Skin epidermis (tissue), 12 donors: ENCODE data around the gene APOBEC3H.

Experiments used
- H3K27ac ChIP-seq, 21 experiments: fragments of 200-600 bp; sonication (generic) in 11 of 21; one replicate each; pipeline ENCODE4 v1.5.0; 2020; ENCODE audit warnings: mild to moderate bottlenecking in 3 of 21, inconsistent platforms in 2 of 21, moderate library complexity in 2 of 21
- H3K4me3 ChIP-seq, 7 experiments: fragments of 200-600 bp; sonication (generic) in 2 of 7; one replicate each; pipeline ENCODE4 v1.5.0; 2020; ENCODE audit warnings: inconsistent platforms in 2 of 7, mild to moderate bottlenecking in 2 of 7, moderate library complexity in 1 of 7

APOBEC3H gene

DNA sequence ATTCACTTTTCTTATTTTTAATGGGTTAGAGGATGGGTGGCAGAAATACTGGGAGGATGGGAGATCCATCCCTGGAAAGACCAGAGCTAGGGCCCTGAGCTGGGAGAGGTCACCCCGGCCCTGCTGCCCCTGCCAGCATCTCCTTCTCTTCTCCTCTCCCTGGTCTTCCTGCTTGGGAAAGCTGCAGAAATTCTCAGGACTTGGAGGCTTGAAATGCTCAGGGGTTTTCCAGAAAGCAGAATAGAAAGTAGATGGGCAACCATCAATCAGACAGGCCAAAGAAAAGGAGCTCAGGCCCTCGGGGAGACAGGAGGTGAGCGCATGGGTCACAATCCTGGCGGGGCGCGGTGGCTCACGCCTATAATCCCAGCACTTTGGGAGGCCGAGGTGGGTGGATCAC is 1.5 kb downstream of the APOBEC3H start:
- Histone ChIP-seq H3K27ac (peak overlapping the region in 10 of 21 experiments; percentile 34 to 95 (median 76)), H3K4me3 (no peak overlapping the region)

DNA sequence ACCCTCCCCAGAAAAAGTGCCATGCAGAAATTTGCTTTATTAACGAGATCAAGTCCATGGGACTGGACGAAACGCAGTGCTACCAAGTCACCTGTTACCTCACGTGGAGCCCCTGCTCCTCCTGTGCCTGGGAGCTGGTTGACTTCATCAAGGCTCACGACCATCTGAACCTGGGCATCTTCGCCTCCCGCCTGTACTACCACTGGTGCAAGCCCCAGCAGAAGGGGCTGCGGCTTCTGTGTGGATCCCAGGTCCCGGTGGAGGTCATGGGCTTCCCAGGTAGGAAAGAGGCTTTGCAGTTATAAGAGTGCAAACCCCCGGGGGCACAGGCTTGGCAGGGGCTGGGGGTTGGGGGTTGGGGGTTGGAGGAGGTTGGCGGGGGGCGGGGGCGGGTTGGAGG is 4.2 kb downstream of the APOBEC3H start:
- Histone ChIP-seq H3K4me3 (no peak overlapping the region), H3K27ac (no peak overlapping the region)

DNA sequence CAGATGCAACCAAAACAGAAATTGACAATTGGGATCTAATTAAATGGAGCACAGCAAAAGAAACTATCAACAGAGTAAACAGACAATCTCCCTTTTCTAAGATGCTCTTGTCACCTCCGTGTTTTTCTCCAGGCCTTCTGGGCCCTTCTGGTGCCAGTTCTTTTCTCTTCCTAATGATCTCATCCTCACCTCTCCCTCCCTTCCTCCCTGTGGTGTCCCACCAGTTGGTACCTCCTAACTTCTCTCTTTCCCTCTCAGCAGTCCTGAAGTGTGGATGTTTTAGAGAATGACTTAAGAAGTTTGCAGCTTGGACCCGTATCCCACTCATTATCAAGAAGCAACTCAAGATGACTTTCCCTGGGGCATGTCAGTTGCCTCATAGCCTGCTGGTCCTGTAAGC is 6.4 kb downstream of the APOBEC3H start:
- Histone ChIP-seq H3K27ac (no peak overlapping the region), H3K4me3 (no peak overlapping the region)

DNA sequence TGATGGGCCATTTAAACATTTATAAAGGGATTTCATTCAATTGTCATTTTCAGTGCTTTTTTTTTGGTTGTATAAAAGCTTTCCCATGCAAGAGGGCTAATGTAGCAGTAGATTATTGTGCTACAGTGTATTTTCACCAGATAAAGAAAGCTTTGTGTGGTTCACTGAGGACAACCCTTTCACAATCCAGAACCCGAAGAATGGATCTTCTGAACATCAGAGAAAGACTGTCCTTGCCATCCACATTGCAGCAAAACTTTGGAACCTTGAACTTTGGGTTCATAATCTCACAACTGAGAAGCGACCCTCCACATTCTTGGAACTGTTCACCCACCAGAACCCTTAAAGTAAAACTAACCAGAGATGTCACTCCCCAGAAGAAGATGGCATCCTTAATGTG is 9.3 kb downstream of the APOBEC3H start:
- H3K27ac ChIP-seq = no peak overlapping the region
- no peak overlapping the region for H3K4me3 ChIP-seq

GRCh38 chr22:39108487-39108886 is 11.4 kb downstream of the APOBEC3H start:
- Histone ChIP-seq H3K27ac (no peak overlapping the region), H3K4me3 (no peak overlapping the region)

- H3K27ac ChIP-seq = no peak overlapping the region
- H3K4me3 ChIP-seq = no peak overlapping the region
These were observed 12.3 kb downstream of the APOBEC3H start for GRCh38 chr22:39109361-39109760.

DNA sequence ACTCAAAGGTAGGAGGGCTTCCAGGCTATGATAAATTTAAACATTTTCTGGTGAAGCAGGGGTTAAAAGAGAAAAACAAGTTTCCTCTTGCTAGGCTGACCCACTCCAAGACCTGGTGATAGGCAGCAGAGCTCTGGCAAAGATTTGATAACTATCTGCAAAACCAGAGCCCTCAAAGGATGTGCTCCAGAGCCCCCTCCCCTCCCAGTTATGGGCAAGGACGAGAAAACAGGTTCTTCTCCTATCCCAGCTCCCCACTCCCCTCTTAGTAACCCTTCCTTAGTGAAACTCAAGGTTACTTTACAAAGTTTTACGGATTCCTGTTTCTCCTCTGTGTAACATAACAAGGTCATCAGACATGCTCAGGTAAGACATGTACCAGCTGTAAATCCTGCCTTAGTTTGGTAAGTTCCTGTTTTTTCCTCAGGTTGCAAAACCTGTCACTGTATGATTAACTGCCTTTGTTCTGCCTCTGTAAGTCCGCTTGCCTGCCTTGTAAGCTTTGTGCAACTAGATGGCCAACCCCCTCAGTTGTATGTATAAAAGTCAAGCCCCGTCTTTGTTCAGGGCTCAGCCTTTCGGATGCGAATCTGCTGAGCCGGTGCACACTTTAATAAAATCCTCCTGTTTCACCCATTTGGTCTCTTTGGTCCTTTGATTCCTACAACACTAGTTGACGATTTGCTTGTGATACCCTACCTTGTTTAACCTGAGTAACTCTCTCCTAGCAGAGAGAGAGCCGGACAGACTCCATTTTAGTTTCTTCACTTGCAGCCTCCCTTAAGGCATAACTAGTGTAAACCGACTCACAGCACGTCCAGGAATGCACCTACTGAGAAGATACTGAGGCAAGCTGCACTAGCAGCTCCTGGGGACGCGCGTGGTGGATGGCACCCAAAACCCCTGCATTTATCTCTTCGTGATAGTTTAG is 13.9 kb downstream of the APOBEC3H start:
- Histone ChIP-seq H3K4me3 (no peak overlapping the region), H3K27ac (no peak overlapping the region)

GRCh38 chr22:39114112-39114511 is 17.1 kb downstream of the APOBEC3H start:
- no peak overlapping the region for H3K4me3 ChIP-seq
- H3K27ac ChIP-seq = no peak overlapping the region

DNA sequence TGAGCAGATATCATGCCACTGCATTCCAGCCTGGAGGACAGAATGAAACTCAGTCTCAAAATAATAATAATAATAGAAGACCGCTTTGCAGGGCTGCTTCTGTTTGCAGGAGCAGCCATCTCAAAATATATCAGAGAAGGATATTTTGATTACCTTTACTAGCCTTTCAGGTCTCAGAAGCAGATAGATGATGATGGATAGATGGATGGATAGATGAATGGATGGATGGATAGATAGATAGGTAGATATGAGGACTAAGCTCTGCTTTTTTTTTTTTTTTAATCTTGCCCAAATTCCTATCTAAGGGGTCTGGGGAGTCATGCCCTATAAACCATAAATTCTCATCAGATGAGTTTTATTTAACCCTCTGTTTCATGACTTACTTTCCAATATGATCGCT is 18.5 kb downstream of the APOBEC3H start:
- H3K4me3 ChIP-seq = no peak overlapping the region

DNA sequence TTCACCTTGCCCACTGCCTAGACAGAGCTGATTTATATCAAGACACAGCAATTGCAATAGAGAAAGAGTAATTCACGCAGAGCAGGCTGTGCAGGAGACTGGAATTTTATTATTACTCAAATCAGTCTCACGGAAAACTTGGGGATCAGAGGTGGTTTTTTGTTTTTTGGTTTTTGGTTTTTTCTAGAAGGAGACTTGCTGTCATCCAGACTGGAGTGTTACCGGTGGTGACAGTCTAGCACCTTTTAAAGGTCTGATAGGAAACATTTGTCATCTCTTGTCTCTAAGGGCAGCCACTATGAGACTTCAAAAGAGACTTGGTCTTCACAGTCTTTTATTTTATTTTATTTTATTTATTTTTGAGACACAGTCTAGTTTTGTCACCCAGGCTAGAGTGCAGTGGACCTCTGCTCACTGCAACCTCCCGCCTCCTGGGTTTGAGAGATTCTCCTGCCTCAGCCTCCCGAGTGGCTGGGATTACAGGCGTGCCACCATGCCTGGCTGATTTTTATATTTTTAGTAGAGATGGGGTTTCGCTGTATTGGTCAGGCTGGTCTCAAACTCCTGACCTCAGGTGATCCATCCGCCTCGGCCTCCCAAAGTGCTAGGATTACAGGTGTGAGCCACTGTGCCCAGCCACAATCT is 19.1 kb downstream of the APOBEC3H start:
- Histone ChIP-seq H3K4me3 (no peak overlapping the region), H3K27ac (peak overlapping the region in 7 of 21 experiments; percentile 12 to 71 (median 31))

More for the DNA sequence above, 18.5 kb downstream of the APOBEC3H start:
- H3K27ac ChIP-seq = peak overlapping the region in 3 of 21 experiments; percentile 31 to 71 (median 53)

GRCh38 chr22:39117585-39118191 is 20.6 kb downstream of the APOBEC3H start:
- Histone ChIP-seq H3K27ac (peak overlapping the region in 7 of 21 experiments; percentile 22 to 71 (median 46)), H3K4me3 (no peak overlapping the region)

GRCh38 chr22:39120983-39121382 is 23.9 kb downstream of the APOBEC3H start:
- Histone ChIP-seq H3K4me3 (no peak overlapping the region), H3K27ac (no peak overlapping the region)

- no peak overlapping the region for H3K4me3 ChIP-seq
These were observed 25.9 kb downstream of the APOBEC3H start for GRCh38 chr22:39122772-39123470.

DNA sequence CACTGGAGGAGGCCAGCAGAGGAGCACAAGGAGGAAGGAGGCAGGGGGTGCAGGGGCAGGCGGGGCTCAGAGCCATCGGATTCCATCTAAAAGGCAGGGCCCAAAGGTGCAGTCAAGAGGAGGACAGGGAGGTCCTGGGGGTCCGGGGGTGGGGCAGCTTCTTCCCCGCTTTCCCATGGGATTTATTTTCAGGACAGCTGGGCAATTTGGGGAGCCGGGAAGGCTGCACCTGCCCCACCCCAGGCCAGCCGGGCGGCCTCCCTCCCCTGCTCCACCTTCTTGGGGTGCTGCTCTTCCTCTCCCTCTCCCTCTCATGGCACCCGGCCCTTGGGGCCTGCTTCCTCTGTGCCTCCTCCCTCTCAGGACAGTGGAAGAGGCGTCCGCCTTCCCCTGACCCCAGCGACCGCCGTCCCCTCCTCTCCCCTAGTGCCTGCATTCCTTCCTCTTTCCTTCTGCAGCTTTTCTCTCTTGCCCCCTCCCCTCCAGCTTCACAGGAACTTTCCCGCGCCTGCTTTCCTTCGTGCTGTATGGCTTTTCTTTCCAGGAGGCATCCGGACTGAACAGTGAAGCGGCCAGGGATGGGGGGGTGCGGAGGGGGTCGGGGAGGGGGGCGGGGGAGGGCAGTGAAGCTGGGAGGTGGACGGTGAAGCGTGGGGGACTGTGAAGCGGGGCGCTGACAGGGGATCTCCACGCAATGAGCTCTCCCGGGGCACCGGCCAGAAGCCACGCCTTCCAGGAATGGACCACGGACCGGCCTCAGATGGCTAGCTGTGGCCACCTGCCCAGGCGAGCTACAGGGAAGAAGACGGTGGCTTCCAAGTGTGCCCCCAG is 26.9 kb downstream of the APOBEC3H start:
- Histone ChIP-seq H3K27ac (no peak overlapping the region), H3K4me3 (no peak overlapping the region)

More at GRCh38 chr22:39122772-39123470, 25.9 kb downstream of the APOBEC3H start:
- H3K27ac ChIP-seq = no peak overlapping the region

GRCh38 chr22:39125622-39126021 is 28.6 kb downstream of the APOBEC3H start:
- no peak overlapping the region for H3K4me3 ChIP-seq
- H3K27ac ChIP-seq = no peak overlapping the region

GRCh38 chr22:39128508-39128907 is 31.5 kb downstream of the APOBEC3H start:
- Histone ChIP-seq H3K27ac (no peak overlapping the region), H3K4me3 (no peak overlapping the region)

- H3K4me3 ChIP-seq = no peak overlapping the region
- no peak overlapping the region for H3K27ac ChIP-seq
These were observed 32.0 kb downstream of the APOBEC3H start for GRCh38 chr22:39129081-39129480.

DNA sequence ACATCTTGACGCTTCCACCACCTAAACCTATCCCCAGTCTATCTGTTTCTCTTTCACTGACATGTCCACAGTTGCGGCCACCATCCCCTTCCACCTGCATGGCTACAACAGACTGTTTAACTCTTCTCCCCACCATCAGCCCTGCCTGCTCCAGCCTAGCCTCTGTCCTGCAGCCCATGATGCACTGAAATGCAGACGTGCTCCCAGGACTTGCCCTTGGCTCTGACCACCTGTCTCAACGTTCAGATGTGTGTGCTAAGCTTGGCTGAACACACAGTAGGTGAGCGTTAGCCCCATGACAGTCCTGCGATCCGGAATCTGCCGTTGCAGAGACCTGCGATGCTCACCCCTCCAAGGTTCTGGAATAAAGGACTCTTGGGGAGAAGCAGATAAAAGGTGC is 32.7 kb downstream of the APOBEC3H start:
- Histone ChIP-seq H3K4me3 (no peak overlapping the region), H3K27ac (no peak overlapping the region)

GRCh38 chr22:39130152-39130704 is 33.2 kb downstream of the APOBEC3H start:
- Histone ChIP-seq H3K27ac (no peak overlapping the region), H3K4me3 (no peak overlapping the region)
